Stimulated activated CD4-positive, alpha-beta T cell treated with anti-CD3 and anti-CD28 coated beads, TNF-alpha, amount 100 ng/mL, for 24 hours (primary cell): ENCODE results near the gene HIGD2A.

Source experiments
- DNase-seq, 3 experiments: peaks; one replicate each; pipeline ENCODE4 v3.0.0-alpha.2; 2020; ENCODE audit warnings: low read depth in 3 of 3

Gene HIGD2A

GRCh38 chr5:176415952-176416924 is 27.7 kb downstream of the HIGD2A start, which contains the start of gene CLTB:
CLTB (minus strand) TSS chr5:176416539; CDS start chr5:176416363, 176 bp downstream.
- peak; percentile 79 to 87 (median 85) for DNase-seq

- no peak for DNase-seq
Observed at GRCh38 chr5:176416965-176417364, 28.4 kb downstream of the HIGD2A start.

- DNase-seq = no peak
Observed at GRCh38 chr5:176418251-176418650, 29.7 kb downstream of the HIGD2A start.

- DNase-seq = no peak
Observed at GRCh38 chr5:176420086-176420485, 31.5 kb downstream of the HIGD2A start.

- DNase-seq = no peak
Observed at GRCh38 chr5:176420972-176421544, 32.5 kb downstream of the HIGD2A start.

GRCh38 chr5:176424181-176424580 is 35.6 kb downstream of the HIGD2A start:
- DNase-seq = no peak

GRCh38 chr5:176425138-176425537 is 36.6 kb downstream of the HIGD2A start:
- no peak for DNase-seq

GRCh38 chr5:176425791-176426190 is 37.2 kb downstream of the HIGD2A start:
- no peak for DNase-seq

GRCh38 chr5:176426876-176427275 is 38.3 kb downstream of the HIGD2A start:
- no peak for DNase-seq

- DNase-seq = no peak
Observed at GRCh38 chr5:176427971-176428370, 39.4 kb downstream of the HIGD2A start.

- DNase-seq = no peak
Observed at GRCh38 chr5:176429972-176430371, 41.4 kb downstream of the HIGD2A start.

- DNase-seq = no peak
Observed at GRCh38 chr5:176432707-176433106, 44.2 kb downstream of the HIGD2A start.

- no peak for DNase-seq
Observed at GRCh38 chr5:176436656-176437055, 48.1 kb downstream of the HIGD2A start.

GRCh38 chr5:176438959-176439757 is 50.6 kb downstream of the HIGD2A start:
- no peak for DNase-seq
